HepG2 (cell line): ENCODE results near the gene MUC13. TPM values are rescaled to one million over a fixed set of nuclear protein-coding genes. Genes with fewer than 3 reads are reported as not detected.

Source experiments
- ATF5 ChIP-seq: sonication (generic); formaldehyde crosslinking; IDR thresholded peaks from 2 replicates; pipeline ENCODE4 v1.4.0; 2020; ENCODE audit warnings: mild to moderate bottlenecking, low read depth, missing genetic modification reagents
- GPN1 ChIP-seq: sonication (generic); formaldehyde crosslinking; IDR thresholded peaks from 2 replicates; pipeline ENCODE4 v1.5.1; 2020; ENCODE audit warnings: missing genetic modification reagents, borderline replicate concordance
- HOXD1 ChIP-seq: sonication (generic); formaldehyde crosslinking; IDR thresholded peaks from 2 replicates; pipeline ENCODE4 v1.5.0; 2020; ENCODE audit warnings: missing genetic modification reagents
- JUND ChIP-seq: sonication (generic); formaldehyde crosslinking; IDR thresholded peaks from 2 replicates; pipeline ENCODE4 v1.8.0; 2022; ENCODE audit warnings: mild to moderate bottlenecking, missing genetic modification reagents
- KLF6 ChIP-seq: IDR thresholded peaks from 2 replicates; pipeline ENCODE4 v1.8.0; 2016; ENCODE audit warnings: missing biosample characterization, missing genetic modification reagents
- KMT2A ChIP-seq: sonication (generic); formaldehyde crosslinking; IDR thresholded peaks from 2 replicates; pipeline ENCODE4 v1.4.0; 2020; ENCODE audit warnings: missing genetic modification reagents
- MATR3 ChIP-seq: sonication (generic); formaldehyde crosslinking; IDR thresholded peaks from 2 replicates; pipeline ENCODE4 v1.4.0; 2020; ENCODE audit warnings: missing genetic modification reagents
- MED13 ChIP-seq: sonication (generic); formaldehyde crosslinking; IDR thresholded peaks from 2 replicates; pipeline ENCODE4 v1.5.0; 2020; ENCODE audit warnings: missing genetic modification reagents
- MYNN ChIP-seq: sonication (generic); formaldehyde crosslinking; IDR thresholded peaks from 2 replicates; pipeline ENCODE4 v1.4.0; 2020; ENCODE audit warnings: mild to moderate bottlenecking, low read depth, missing genetic modification reagents
- RBM39 ChIP-seq: fragments of 200-400 bp; formaldehyde crosslinking; IDR thresholded peaks from one replicate; pipeline ENCODE4 v1.6.1; 2018; ENCODE audit warnings: antibody characterized with exemption, mild to moderate bottlenecking, low read depth, low read length; ENCODE audit not compliant: poor library complexity, severe bottlenecking
- RORA ChIP-seq: sonication (generic); formaldehyde crosslinking; IDR thresholded peaks from 2 replicates; pipeline ENCODE4 v1.5.0; 2020; ENCODE audit warnings: mild to moderate bottlenecking, missing genetic modification reagents, moderate library complexity
- ZNF274 ChIP-seq: sonication (generic); formaldehyde crosslinking; IDR thresholded peaks from 2 replicates; pipeline ENCODE4 v1.5.1; 2020; ENCODE audit warnings: mild to moderate bottlenecking, missing genetic modification reagents
- ZNF318 ChIP-seq: sonication (generic); formaldehyde crosslinking; IDR thresholded peaks from 2 replicates; pipeline ENCODE4 v1.4.0; 2020; ENCODE audit warnings: mild to moderate bottlenecking, missing genetic modification reagents
- ZNF34 ChIP-seq: sonication (generic); formaldehyde crosslinking; IDR thresholded peaks from 2 replicates; pipeline ENCODE4 v1.4.0; 2020; ENCODE audit warnings: mild to moderate bottlenecking, missing genetic modification reagents, borderline replicate concordance
- ZZZ3 ChIP-seq: sonication (generic); formaldehyde crosslinking; IDR thresholded peaks from 2 replicates; pipeline ENCODE4 v1.4.0; 2020; ENCODE audit warnings: missing genetic modification reagents, mild to moderate bottlenecking, borderline replicate concordance
- polyA plus RNA-seq, 8 experiments: library from polyadenylated mRNA; depleted of rRNA in 3 of 8; stranded (reverse) in 7 of 8; unstranded in 1 of 8; fragments of >200 nt; fragmentation: Illumina TruSeq in 4 of 8; extraction: Trizol in 4 of 8; gene quantifications; 2 replicates each; pipeline versions ENCODE4 v1.2.1 to v1.2.3, GENCODE V29; 2011 to 2016; ENCODE audit warnings: low read depth in 4 of 8, missing spikeins in 1 of 8, mixed read lengths in 1 of 8; ENCODE audit not compliant: insufficient read depth in 1 of 8
- total RNA-seq, 5 experiments: library from RNA; depleted of rRNA; stranded (reverse); fragments of >200 nt; fragmentation: Illumina TruSeq; extraction: Trizol; gene quantifications; 2 replicates each; pipeline ENCODE4 v1.2.3, GENCODE V29; 2016; ENCODE audit warnings: low read depth in 1 of 5
- TF ChIP-seq, protein P1 (sequence below): sonication (generic); formaldehyde crosslinking; IDR thresholded peaks from 2 replicates; pipeline ENCODE4 v1.4.0; 2020; ENCODE audit warnings: missing genetic modification reagents
- TF ChIP-seq, protein P2 (sequence below): IDR thresholded peaks from 2 replicates; pipeline ENCODE4 v1.6.1; 2018; ENCODE audit warnings: missing genetic modification reagents, mild to moderate bottlenecking, missing compliant biosample characterization

Gene MUC13
- total and polyA plus RNA-seq, 2 of the 13 experiments (the other 11 are each of a cell fraction or from before 2014, with no cell fraction given), result 0.04 to 1.2 TPM

DNA sequence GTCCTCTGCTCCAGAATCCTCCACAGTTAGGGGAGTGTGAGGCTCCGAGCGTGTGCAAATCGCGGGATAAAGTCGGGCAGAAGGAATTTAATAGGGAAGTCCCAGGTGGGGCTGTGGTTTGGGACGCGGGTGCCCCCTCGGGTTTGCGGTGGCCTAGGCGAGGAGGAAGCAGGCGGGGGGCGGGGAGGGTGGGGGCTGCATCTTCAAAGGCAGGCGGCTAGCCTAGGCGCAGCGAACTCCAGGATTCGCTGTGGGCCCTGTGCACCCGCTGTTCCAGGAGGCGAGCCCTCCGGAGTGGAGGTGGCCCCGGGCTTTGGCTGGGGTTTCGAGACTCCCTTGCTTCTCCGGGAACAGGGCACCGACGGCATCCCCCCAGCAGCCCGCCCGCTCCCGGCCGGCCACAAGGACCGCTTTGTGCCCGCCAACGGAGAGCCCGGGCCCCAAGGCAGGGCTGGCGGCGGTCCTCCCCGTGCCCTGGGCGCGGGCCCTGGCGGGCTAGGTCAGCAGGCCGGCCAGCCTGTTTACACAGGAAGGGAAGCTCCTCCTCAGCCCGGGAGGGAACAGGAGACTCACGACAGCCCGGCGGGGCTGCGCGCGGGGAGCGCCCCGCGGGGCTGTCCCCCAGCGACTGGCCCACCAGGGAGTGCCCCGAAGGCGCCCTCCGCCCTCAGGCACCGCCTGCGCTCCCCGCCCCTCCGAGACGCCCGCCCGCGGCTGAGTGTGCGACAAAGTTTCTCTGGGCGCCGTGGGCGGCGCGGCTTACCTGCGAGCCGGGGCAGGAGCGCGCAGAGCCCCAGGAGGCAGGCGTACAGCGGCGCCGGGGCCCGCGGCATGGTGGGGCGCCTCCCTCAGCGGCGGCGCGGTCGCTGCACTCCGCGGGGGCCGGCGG is 48.1 kb downstream of the MUC13 start (continued):
- TF ChIP-seq ZNF318, result no peak
- TF ChIP-seq KLF6, result peak; percentile 14; the same call in 1 of the 2 replicates
- TF ChIP-seq JUND (CRISPR knock-in tag), result no peak
- TF ChIP-seq MYNN (CRISPR knock-in tag), result no peak
- TF ChIP-seq, protein P1, sequence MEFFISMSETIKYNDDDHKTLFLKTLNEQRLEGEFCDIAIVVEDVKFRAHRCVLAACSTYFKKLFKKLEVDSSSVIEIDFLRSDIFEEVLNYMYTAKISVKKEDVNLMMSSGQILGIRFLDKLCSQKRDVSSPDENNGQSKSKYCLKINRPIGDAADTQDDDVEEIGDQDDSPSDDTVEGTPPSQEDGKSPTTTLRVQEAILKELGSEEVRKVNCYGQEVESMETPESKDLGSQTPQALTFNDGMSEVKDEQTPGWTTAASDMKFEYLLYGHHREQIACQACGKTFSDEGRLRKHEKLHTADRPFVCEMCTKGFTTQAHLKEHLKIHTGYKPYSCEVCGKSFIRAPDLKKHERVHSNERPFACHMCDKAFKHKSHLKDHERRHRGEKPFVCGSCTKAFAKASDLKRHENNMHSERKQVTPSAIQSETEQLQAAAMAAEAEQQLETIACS (CRISPR knock-in tag), result no peak
- TF ChIP-seq RORA (CRISPR knock-in tag), result no peak
- TF ChIP-seq ATF5, result no peak
- TF ChIP-seq MED13 (CRISPR knock-in tag), result no peak
- peak; percentile 82 for TF ChIP-seq RBM39
- TF ChIP-seq, protein P2, sequence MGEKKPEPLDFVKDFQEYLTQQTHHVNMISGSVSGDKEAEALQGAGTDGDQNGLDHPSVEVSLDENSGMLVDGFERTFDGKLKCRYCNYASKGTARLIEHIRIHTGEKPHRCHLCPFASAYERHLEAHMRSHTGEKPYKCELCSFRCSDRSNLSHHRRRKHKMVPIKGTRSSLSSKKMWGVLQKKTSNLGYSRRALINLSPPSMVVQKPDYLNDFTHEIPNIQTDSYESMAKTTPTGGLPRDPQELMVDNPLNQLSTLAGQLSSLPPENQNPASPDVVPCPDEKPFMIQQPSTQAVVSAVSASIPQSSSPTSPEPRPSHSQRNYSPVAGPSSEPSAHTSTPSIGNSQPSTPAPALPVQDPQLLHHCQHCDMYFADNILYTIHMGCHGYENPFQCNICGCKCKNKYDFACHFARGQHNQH (CRISPR knock-in tag), result no peak
- TF ChIP-seq HOXD1, result no peak
- TF ChIP-seq ZNF274 (CRISPR knock-in tag), result peak; percentile 34; the same call in 1 of the 2 replicates
- no peak for TF ChIP-seq ZNF34 (CRISPR knock-in tag)
- 0 out of 2 replicates have a peak, but pooled peaks have one; percentile 11 for TF ChIP-seq ZZZ3
- TF ChIP-seq GPN1 (CRISPR knock-in tag), result no peak
- no peak for TF ChIP-seq MATR3 (CRISPR knock-in tag)
- no peak for TF ChIP-seq KMT2A
